Loucy (cell line): ENCODE results near the gene TMEM184A.

ENCODE experiments used
- CTCF ChIP-seq: fragments of 200-600 bp; sonication (generic); conservative IDR thresholded peaks from 2 replicates; pipeline ENCODE4 v1.5.1; 2014; ENCODE audit warnings: mild to moderate bottlenecking, antibody characterized with exemption, low read length
- EZH2phosphoT487 ChIP-seq: fragments of 200-600 bp; IDR thresholded peaks from 2 replicates; pipeline ENCODE4 v1.6.1; 2018; ENCODE audit warnings: antibody characterized with exemption, mild to moderate bottlenecking, moderate library complexity, borderline replicate concordance

GRCh38 chr7:1557771-1558170 is 1.8 kb upstream of the TMEM184A start:
- no peak for TF ChIP-seq CTCF
- TF ChIP-seq EZH2phosphoT487, result no peak
